ENCODE measurements around the gene ASTN2. TPM values are rescaled to one million over a fixed set of nuclear protein-coding genes. Genes with fewer than 3 reads are reported as not detected.

Gene ASTN2
- total and polyA plus RNA-seq, 2 donors (not counting 3 experiments of a cell fraction or from before 2014, with no cell fraction given), result 1.0 to 1.9 TPM

DNA sequence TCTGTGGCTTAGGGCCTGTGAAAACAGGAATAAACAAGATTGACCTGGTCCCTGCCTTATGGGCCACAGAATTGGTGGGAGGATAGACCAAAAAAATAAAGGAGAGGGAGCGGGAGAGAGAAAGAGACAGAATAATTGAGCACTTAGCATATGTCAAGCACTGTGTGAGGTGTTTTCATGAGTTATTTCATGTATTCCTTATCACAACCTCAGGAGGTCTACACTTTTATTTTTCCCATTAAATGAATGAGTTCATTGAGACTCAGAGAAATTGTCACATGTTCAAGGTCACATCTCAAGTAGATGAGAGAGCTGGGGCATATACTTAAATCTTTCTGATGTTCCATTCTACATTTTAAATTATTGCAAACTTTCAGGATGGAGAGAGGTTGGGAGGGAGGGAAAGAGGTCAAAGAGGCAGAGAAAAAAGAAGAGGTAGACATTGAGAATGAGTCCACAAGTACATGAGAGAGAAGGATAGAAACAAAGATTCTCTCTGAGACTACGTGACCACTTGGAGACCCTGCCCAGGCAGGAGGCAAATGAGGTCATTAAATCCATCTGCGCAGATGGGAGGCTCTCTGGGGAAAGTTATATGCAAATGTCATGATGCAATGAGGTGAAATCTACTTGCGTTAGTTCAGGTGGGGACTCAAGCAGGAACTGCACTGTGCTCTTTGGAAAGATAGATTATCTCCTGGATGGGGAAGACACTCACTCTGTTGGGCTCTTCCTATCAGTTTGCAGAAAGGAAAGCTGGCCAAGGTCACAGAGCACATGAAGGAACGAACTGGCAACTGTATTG is 1019.8 kb downstream of the ASTN2 start:
- no peak for FAIRE-seq
- no peaks in the 10 kb centered on the region for H3K36me3 ChIP-seq (ENCODE audit: control insufficient read depth in 2 of 2, extremely low read depth in 1 of 2, insufficient read depth in 2 of 2, low read length in 2 of 2)
- H3K27ac ChIP-seq (ENCODE audit: insufficient read depth, low read depth, low read length), result no peak overlapping the region
- H3K4me1 ChIP-seq (ENCODE audit: control insufficient read depth, extremely low read depth, insufficient read depth, low read length), result no peaks in the 10 kb centered on the region
- H3K27me3 ChIP-seq (ENCODE audit: control insufficient read depth in 2 of 2, insufficient read depth in 2 of 2, low read length in 2 of 2), result no peaks in the 10 kb centered on the region
- dilution Hi-C loops (cut with MboI; ENCODE audit: extremely low pct_ligation_motif_present, low sequenced_read_pairs) (no loop called here), intact Hi-C loops (cut with micrococcal nuclease) (no loop called here)
- H3K9me3 ChIP-seq (replicated peaks; ENCODE audit: control insufficient read depth, insufficient read depth, low read length), result no peaks in the 10 kb centered on the region
- TF ChIP-seq FOS (IDR thresholded peaks at IDR 0.05; ENCODE audit: borderline replicate concordance, insufficient read depth, low read length), result no peak
- TF ChIP-seq MYC (IDR thresholded peaks at IDR 0.05; ENCODE audit: low read depth, low read length), result no peak
- TF ChIP-seq EZH2 (IDR thresholded peaks at IDR 0.05; ENCODE audit: borderline replicate concordance, low read depth, low read length, severe bottlenecking), result no peak
- TF ChIP-seq, protein P1, sequence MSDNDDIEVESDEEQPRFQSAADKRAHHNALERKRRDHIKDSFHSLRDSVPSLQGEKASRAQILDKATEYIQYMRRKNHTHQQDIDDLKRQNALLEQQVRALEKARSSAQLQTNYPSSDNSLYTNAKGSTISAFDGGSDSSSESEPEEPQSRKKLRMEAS (IDR thresholded peaks at IDR 0.05; ENCODE audit: insufficient read depth, insufficient read length), result no peak
- TF ChIP-seq POLR2A (IDR thresholded peaks at IDR 0.05; ENCODE audit: low read depth, low read length), result no peak
- TF ChIP-seq JUN (IDR thresholded peaks at IDR 0.05; ENCODE audit: borderline replicate concordance, insufficient read depth, insufficient read length, low read depth), result no peak
- TF ChIP-seq POLR2AphosphoS5 (IDR thresholded peaks at IDR 0.05; ENCODE audit: insufficient read depth, low read depth, low read length), result no peak
- TF ChIP-seq GATA2 (IDR thresholded peaks at IDR 0.05; ENCODE audit: insufficient read depth, insufficient read length, low read depth, low read length), result no peak
- no peak for TF ChIP-seq CTCF (IDR thresholded peaks at IDR 0.05; ENCODE audit: extremely low read depth in 1 of 2, insufficient read depth in 1 of 2, low read depth in 1 of 2, low read length in 2 of 2)
- no peak overlapping the region for H3K4me3 ChIP-seq (replicated peaks in 1 of 3; ENCODE audit: insufficient read depth in 1 of 3, low read depth in 1 of 3, low read length in 3 of 3)
- no peak for DNase-seq (ENCODE audit: low read depth, low spot score)
- H3K79me2 ChIP-seq (ENCODE audit: control insufficient read depth, insufficient read depth, low read length), result no peaks in the 10 kb centered on the region
- no peaks in the 10 kb centered on the region for H3K9me1 ChIP-seq (replicated peaks; ENCODE audit: control insufficient read depth, extremely low read depth, insufficient read depth, low read length)
- H3K9ac ChIP-seq (replicated peaks; ENCODE audit: extremely low read depth, insufficient read depth, low read length), result no peak overlapping the region
- ChIA-PET POLR2A (no interaction called here), CTCF (no interaction called here)
- H2AFZ ChIP-seq (ENCODE audit: low read depth, low read length), result no peak overlapping the region
- BruUV-seq (replicated peaks), result no TSS peak
- H3K4me2 ChIP-seq (ENCODE audit: insufficient read depth, low read length), result no peak overlapping the region
- no peaks in the 10 kb centered on the region for H4K20me1 ChIP-seq (replicated peaks; ENCODE audit: control insufficient read depth, extremely low read depth, insufficient read depth, low read length)

Data from endothelial cell of umbilical vein (primary cell).